Neuronal stem cell (in vitro differentiated cells): ENCODE results near the gene OLIG1.
A peak's percentile ranks its signal among the peaks of the same experiment; 100 is the strongest.

ENCODE experiments used
- DNase-seq: peaks from one replicate; pipeline ENCODE4 v3.0.0-alpha.2; 2013; ENCODE audit warnings: low spot score
- H2AFZ ChIP-seq: one replicate; pipeline ENCODE4 v1.6.1; 2013; ENCODE audit warnings: mild to moderate bottlenecking, low read length, inconsistent platforms
- H2AK5ac ChIP-seq: 2 replicates; pipeline ENCODE4 v1.6.1; 2013; ENCODE audit warnings: low read depth, mild to moderate bottlenecking, inconsistent platforms, low read length, moderate library complexity, mixed read lengths
- H2BK120ac ChIP-seq: 2 replicates; pipeline ENCODE4 v1.6.1; 2013; ENCODE audit warnings: low read depth, mild to moderate bottlenecking, inconsistent platforms, low read length, moderate library complexity, mixed read lengths
- H2BK12ac ChIP-seq: one replicate; pipeline ENCODE4 v1.6.1; 2013; ENCODE audit warnings: low read length, inconsistent platforms
- H2BK15ac ChIP-seq: 2 replicates; pipeline ENCODE4 v1.6.1; 2013; ENCODE audit warnings: mild to moderate bottlenecking, low read length, inconsistent platforms, mixed read lengths
- H2BK5ac ChIP-seq: one replicate; pipeline ENCODE4 v1.6.1; 2013; ENCODE audit warnings: inconsistent platforms, mild to moderate bottlenecking, low read length, moderate library complexity
- H3K14ac ChIP-seq: one replicate; pipeline ENCODE4 v1.6.1; 2013; ENCODE audit warnings: low read length, inconsistent platforms
- H3K18ac ChIP-seq: 2 replicates; pipeline ENCODE4 v1.6.1; 2013; ENCODE audit warnings: low read length, inconsistent platforms
- H3K23ac ChIP-seq: 2 replicates; pipeline ENCODE4 v1.6.1; 2013; ENCODE audit warnings: low read depth, mild to moderate bottlenecking, mixed read lengths, low read length, inconsistent platforms; ENCODE audit not compliant: poor library complexity
- H3K27ac ChIP-seq: replicated peaks from 3 replicates; pipeline ENCODE4 v1.5.1; 2013; ENCODE audit warnings: low read length, inconsistent platforms
- H3K27me3 ChIP-seq, 3 experiments: 2 replicates each; pipeline ENCODE4 v1.6.1; 2013; ENCODE audit warnings: low read length in 3 of 3, mild to moderate bottlenecking in 2 of 3, inconsistent platforms in 1 of 3, low read depth in 1 of 3, mixed read lengths in 1 of 3, moderate library complexity in 1 of 3; ENCODE audit not compliant: control insufficient read depth in 3 of 3, insufficient read depth in 3 of 3
- H3K36me3 ChIP-seq, 2 donors: replicated peaks in 1 of 2; 2 replicates each; pipeline ENCODE4 v1.6.1; 2013; ENCODE audit warnings: low read length in 2 of 2; ENCODE audit not compliant: control insufficient read depth in 2 of 2, insufficient read depth in 2 of 2
- H3K4ac ChIP-seq: 2 replicates; pipeline ENCODE4 v1.6.1; 2013; ENCODE audit warnings: inconsistent platforms, mild to moderate bottlenecking, low read length, moderate library complexity
- H3K4me1 ChIP-seq, 2 donors: 1 replicate in 1 of 2; 2 replicates in 1 of 2; pipeline ENCODE4 v1.6.1; 2013; ENCODE audit warnings: low read length in 2 of 2, low read depth in 1 of 2; ENCODE audit not compliant: control insufficient read depth in 2 of 2, insufficient read depth in 1 of 2
- H3K4me2 ChIP-seq: one replicate; pipeline ENCODE4 v1.6.1; 2013; ENCODE audit warnings: mild to moderate bottlenecking, low read length, inconsistent platforms; ENCODE audit not compliant: insufficient read depth, poor library complexity, severe bottlenecking
- H3K4me3 ChIP-seq, 2 donors: 2 replicates each; pipeline ENCODE4 v1.5.1; 2013; ENCODE audit warnings: low read length in 2 of 2, mild to moderate bottlenecking in 2 of 2, inconsistent platforms in 1 of 2, moderate library complexity in 1 of 2
- H3K79me1 ChIP-seq: one replicate; pipeline ENCODE4 v1.6.1; 2013; ENCODE audit warnings: low read depth, mild to moderate bottlenecking, inconsistent platforms, low read length, moderate library complexity
- H3K9ac ChIP-seq: one replicate; pipeline ENCODE4 v1.6.1; 2013; ENCODE audit warnings: mild to moderate bottlenecking, low read depth, low read length, inconsistent platforms; ENCODE audit not compliant: poor library complexity
- H3K9me3 ChIP-seq, 2 donors: replicated peaks in 1 of 2; 2 replicates each; pipeline versions ENCODE3 to v1.6.1; 2013; ENCODE audit warnings: low read length in 2 of 2, mild to moderate bottlenecking in 2 of 2, inconsistent platforms in 1 of 2, low read depth in 1 of 2, mixed read lengths in 1 of 2, moderate library complexity in 1 of 2; ENCODE audit not compliant: control insufficient read depth in 2 of 2, insufficient read depth in 1 of 2
- H4K8ac ChIP-seq: one replicate; pipeline ENCODE4 v1.6.1; 2013; ENCODE audit warnings: low read depth, mild to moderate bottlenecking, inconsistent platforms, low read length, moderate library complexity
- H4K91ac ChIP-seq: one replicate; pipeline ENCODE4 v1.6.1; 2013; ENCODE audit warnings: low read length, low read depth, mild to moderate bottlenecking, inconsistent platforms; ENCODE audit not compliant: poor library complexity
- WGBS, 2 donors: extraction: QIAGEN DNeasy Blood & Tissue Kit; methylation state at CpG; one replicate each; pipeline ENCODE4 v1.1.7; 2013; ENCODE audit warnings: missing lambda C conversion rate in 2 of 2, mixed read lengths in 1 of 2; ENCODE audit not compliant: insufficient read length in 2 of 2, insufficient replicate concordance in 1 of 2; ENCODE audit errors: extremely low coverage in 2 of 2; 5-methylcytosine and 5-hydroxymethylcytosine counted together

Gene OLIG1

DNA sequence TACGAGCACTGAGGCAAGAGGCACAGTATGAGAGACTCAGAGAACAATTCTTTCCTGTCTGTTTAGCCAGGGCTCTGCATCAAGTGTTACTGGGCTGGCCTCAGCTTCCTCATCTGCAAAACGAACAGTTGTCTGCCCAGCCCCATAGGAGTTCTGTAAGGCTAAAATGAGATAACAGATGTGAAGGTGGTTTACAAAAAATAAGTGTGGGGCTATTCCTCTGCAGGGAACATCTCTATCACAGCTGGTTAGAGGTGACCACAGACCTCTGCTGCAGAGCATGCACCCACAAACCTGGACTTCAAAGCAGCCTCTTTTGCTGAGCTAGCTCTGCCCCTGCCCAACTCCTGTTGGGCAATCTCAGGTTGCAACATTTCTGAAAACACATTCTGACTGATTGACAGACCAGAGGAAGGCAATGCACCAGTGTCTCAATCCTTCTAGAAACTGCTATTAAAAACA lies 10.5 kb upstream of the OLIG1 start:
- H3K4me3 ChIP-seq = no peak overlapping the region
- no peak overlapping the region for H3K18ac ChIP-seq
- no peak overlapping the region for H3K9ac ChIP-seq
- H4K8ac ChIP-seq = no peak overlapping the region
- no peak overlapping the region for H3K4me2 ChIP-seq
- H2BK5ac ChIP-seq = no peak overlapping the region
- no peak overlapping the region for H3K27ac ChIP-seq
- H3K27me3 ChIP-seq = peaks cover 0 to 21% (median 16%) of the 10 kb centered on the region in 3 experiments
- H3K14ac ChIP-seq = no peak overlapping the region
- H3K9me3 ChIP-seq = peaks cover 0 to 1% of the 10 kb centered on the region in 2 donors
- H3K23ac ChIP-seq = no peak overlapping the region
- H2BK15ac ChIP-seq = no peak overlapping the region
- no peak for DNase-seq
- no peaks in the 10 kb centered on the region for H3K36me3 ChIP-seq
- no peaks in the 10 kb centered on the region for H3K79me1 ChIP-seq
- no peak overlapping the region for H4K91ac ChIP-seq
- no peak overlapping the region for H2BK120ac ChIP-seq
- no peak overlapping the region for H3K4ac ChIP-seq
- H2AFZ ChIP-seq = no peak overlapping the region
- H3K4me1 ChIP-seq = no peaks in the 10 kb centered on the region
- no peak overlapping the region for H2AK5ac ChIP-seq
- no CpG with 5 or more reads among the region's 2 CpGs for WGBS, 2 donors
- H2BK12ac ChIP-seq = no peak overlapping the region

DNA sequence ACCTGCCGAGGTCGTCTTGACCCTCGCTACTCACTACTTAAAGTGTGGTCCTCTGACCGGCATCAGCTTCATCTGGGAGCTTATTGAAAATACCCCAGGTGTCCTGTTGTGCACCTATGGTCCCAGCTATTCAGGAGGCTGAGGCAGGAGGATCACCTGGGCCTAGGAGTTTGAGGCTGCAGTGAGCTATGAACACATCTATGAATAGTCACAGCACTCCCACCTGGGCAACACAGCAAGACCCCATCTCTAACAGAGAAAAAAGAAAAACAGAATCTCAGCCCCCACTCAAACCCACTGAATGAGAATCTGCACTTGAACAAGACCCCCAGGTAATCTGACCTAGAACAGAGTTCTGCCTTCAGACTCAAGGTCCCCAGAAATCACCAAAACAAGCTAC lies 8.7 kb upstream of the OLIG1 start:
- H3K4ac ChIP-seq = no peak overlapping the region
- H2BK12ac ChIP-seq = no peak overlapping the region
- H3K18ac ChIP-seq = no peak overlapping the region
- H3K36me3 ChIP-seq = no peaks in the 10 kb centered on the region
- no CpG with 5 or more reads among the region's 4 CpGs for WGBS, 2 donors
- no peak overlapping the region for H4K91ac ChIP-seq
- H2BK5ac ChIP-seq = no peak overlapping the region
- no peaks in the 10 kb centered on the region for H3K79me1 ChIP-seq
- no peak overlapping the region for H2AK5ac ChIP-seq
- H3K4me3 ChIP-seq = no peak overlapping the region
- peaks cover 4 to 36% (median 26%) of the 10 kb centered on the region in 3 experiments for H3K27me3 ChIP-seq
- DNase-seq = no peak
- no peak overlapping the region for H2AFZ ChIP-seq
- no peak overlapping the region for H2BK15ac ChIP-seq
- peaks cover 3% of the 10 kb centered on the region in 2 donors for H3K4me1 ChIP-seq
- peaks cover 0 to 1% of the 10 kb centered on the region in 2 donors for H3K9me3 ChIP-seq
- no peak overlapping the region for H3K27ac ChIP-seq
- H3K9ac ChIP-seq = no peak overlapping the region
- H3K14ac ChIP-seq = no peak overlapping the region
- no peak overlapping the region for H4K8ac ChIP-seq
- no peak overlapping the region for H3K23ac ChIP-seq
- no peak overlapping the region for H2BK120ac ChIP-seq
- no peak overlapping the region for H3K4me2 ChIP-seq

- Histone ChIP-seq H3K4me3 (no peak overlapping the region), H2AK5ac (no peak overlapping the region), H2BK12ac (no peak overlapping the region), H2BK5ac (no peak overlapping the region), H3K4me2 (no peak overlapping the region), H3K27ac (no peak overlapping the region), H3K9me3 (peaks cover 0 to 1% of the 10 kb centered on the region in 2 donors), H3K79me1 (no peaks in the 10 kb centered on the region), H2BK15ac (no peak overlapping the region), H3K4ac (no peak overlapping the region), H3K9ac (no peak overlapping the region), H3K18ac (no peak overlapping the region), H2BK120ac (no peak overlapping the region), H4K8ac (no peak overlapping the region), H3K27me3 (peaks cover 4 to 58% (median 31%) of the 10 kb centered on the region in 3 experiments), H3K23ac (no peak overlapping the region), H4K91ac (no peak overlapping the region), H3K4me1 (peaks cover 3% of the 10 kb centered on the region in 2 donors), H2AFZ (no peak overlapping the region), H3K14ac (no peak overlapping the region), H3K36me3 (no peaks in the 10 kb centered on the region)
- DNase-seq = no peak
- no CpG with 5 or more reads among the region's 5 CpGs for WGBS, 2 donors
Observed at GRCh38 chr21:33063375-33063883, 6.5 kb upstream of the OLIG1 start.

- no peak overlapping the region for H3K9ac ChIP-seq
- no peak for DNase-seq
- no peak overlapping the region for H3K4ac ChIP-seq
- no peaks in the 10 kb centered on the region for H3K36me3 ChIP-seq
- H3K23ac ChIP-seq = no peak overlapping the region
- peaks cover 9 to 63% (median 31%) of the 10 kb centered on the region in 3 experiments for H3K27me3 ChIP-seq
- no peak overlapping the region for H2BK5ac ChIP-seq
- no peak overlapping the region for H3K27ac ChIP-seq
- no peak overlapping the region for H4K8ac ChIP-seq
- H2AFZ ChIP-seq = peak overlapping the region; percentile 68
- H3K4me2 ChIP-seq = no peak overlapping the region
- no peak overlapping the region for H4K91ac ChIP-seq
- H2BK12ac ChIP-seq = no peak overlapping the region
- no peaks in the 10 kb centered on the region for H3K79me1 ChIP-seq
- H3K4me1 ChIP-seq = peaks cover 3% of the 10 kb centered on the region in 2 donors
- peaks cover 5 to 7% of the 10 kb centered on the region in 2 donors for H3K9me3 ChIP-seq
- peak overlapping the region; percentile 66 for H3K18ac ChIP-seq
- H3K14ac ChIP-seq = no peak overlapping the region
- WGBS, 2 donors = no CpG with 5 or more reads among the region's 14 CpGs
- no peak overlapping the region for H2BK120ac ChIP-seq
- no peak overlapping the region for H2AK5ac ChIP-seq
- no peak overlapping the region for H2BK15ac ChIP-seq
- no peak overlapping the region for H3K4me3 ChIP-seq
Observed at GRCh38 chr21:33063907-33064622, 5.9 kb upstream of the OLIG1 start.
